ENCODE data around the gene VWC2L. TPM values are rescaled to one million over a fixed set of nuclear protein-coding genes. Genes with fewer than 3 reads are reported as not detected.

VWC2L gene
- total RNA-seq, 1 donor from 2014 or later = not detected

GRCh38 chr2:214484239-214484638 is 73.4 kb downstream of the VWC2L start:
- Histone ChIP-seq H3K9me3 (no peaks in the 10 kb centered on the region), H3K4me3 (no peak overlapping the region), H3K4me1 (no peaks in the 10 kb centered on the region), H3K27ac (no peak overlapping the region), H3K27me3 (no peaks in the 10 kb centered on the region), H3K36me3 (no peaks in the 10 kb centered on the region)
- ATAC-seq = no peak
- no peak for DNase-seq
- TF ChIP-seq CTCF (IDR thresholded peaks at IDR 0.05) = no peak
- intact Hi-C loops (cut with DNase I) = no loop called here

GRCh38 chr2:214484701-214485100 is 73.8 kb downstream of the VWC2L start:
- DNase-seq (no peak), ATAC-seq (no peak)
- Histone ChIP-seq H3K9me3 (no peaks in the 10 kb centered on the region), H3K36me3 (no peaks in the 10 kb centered on the region), H3K4me1 (no peaks in the 10 kb centered on the region), H3K27me3 (no peaks in the 10 kb centered on the region), H3K4me3 (no peak overlapping the region), H3K27ac (no peak overlapping the region)
- no peak for TF ChIP-seq CTCF (IDR thresholded peaks at IDR 0.05)
- intact Hi-C loops (cut with DNase I) = no loop called here

- DNase-seq = no peak
- no peak for TF ChIP-seq CTCF (IDR thresholded peaks at IDR 0.05)
- Histone ChIP-seq H3K36me3 (no peaks in the 10 kb centered on the region), H3K4me3 (no peak overlapping the region), H3K4me1 (no peaks in the 10 kb centered on the region), H3K27ac (no peak overlapping the region), H3K27me3 (no peaks in the 10 kb centered on the region), H3K9me3 (peaks cover 5% of the 10 kb centered on the region)
- intact Hi-C loops (cut with DNase I) = no loop called here
- ATAC-seq = no peak
Observed at GRCh38 chr2:214489181-214489580, 78.3 kb downstream of the VWC2L start.

GRCh38 chr2:214489702-214490101 is 78.8 kb downstream of the VWC2L start:
- H3K4me3 ChIP-seq = no peak overlapping the region
- no peak for ATAC-seq
- no peaks in the 10 kb centered on the region for H3K27me3 ChIP-seq
- TF ChIP-seq CTCF (IDR thresholded peaks at IDR 0.05) = no peak
- no peaks in the 10 kb centered on the region for H3K4me1 ChIP-seq
- intact Hi-C loops (cut with DNase I) = no loop called here
- H3K27ac ChIP-seq = no peak overlapping the region
- no peaks in the 10 kb centered on the region for H3K36me3 ChIP-seq
- H3K9me3 ChIP-seq = peaks cover 5% of the 10 kb centered on the region
- DNase-seq = no peak

GRCh38 chr2:214492152-214492551 is 81.3 kb downstream of the VWC2L start:
- H3K4me1 ChIP-seq = no peaks in the 10 kb centered on the region
- intact Hi-C loops (cut with DNase I) = no loop called here
- TF ChIP-seq CTCF (IDR thresholded peaks at IDR 0.05) = no peak

GRCh38 chr2:214492608-214493007 is 81.8 kb downstream of the VWC2L start:
- H3K27ac ChIP-seq = no peak overlapping the region
- no peaks in the 10 kb centered on the region for H3K4me1 ChIP-seq
- intact Hi-C loops (cut with DNase I) = no loop called here
- H3K4me3 ChIP-seq = no peak overlapping the region
- H3K27me3 ChIP-seq = no peaks in the 10 kb centered on the region
- no peak for TF ChIP-seq CTCF (IDR thresholded peaks at IDR 0.05)
- no peak for DNase-seq
- peaks cover 5% of the 10 kb centered on the region for H3K9me3 ChIP-seq
- ATAC-seq = no peak
- H3K36me3 ChIP-seq = no peaks in the 10 kb centered on the region

More at GRCh38 chr2:214492152-214492551, 81.3 kb downstream of the VWC2L start:
- Histone ChIP-seq H3K4me3 (no peak overlapping the region), H3K36me3 (no peaks in the 10 kb centered on the region), H3K9me3 (peaks cover 5% of the 10 kb centered on the region), H3K27me3 (no peaks in the 10 kb centered on the region), H3K27ac (no peak overlapping the region)
- DNase-seq (no peak), ATAC-seq (no peak)

Data from upper lobe of right lung (tissue), 1 donor.